ENCODE data around the gene MCM9.

GRCh38 chr6:118804091-118804490 is 130.9 kb downstream of the MCM9 start:
- no peak for TF ChIP-seq RCOR1 (IDR thresholded peaks at IDR 0.05; ENCODE audit: low read depth, low read length)
- TF ChIP-seq, protein P1, sequence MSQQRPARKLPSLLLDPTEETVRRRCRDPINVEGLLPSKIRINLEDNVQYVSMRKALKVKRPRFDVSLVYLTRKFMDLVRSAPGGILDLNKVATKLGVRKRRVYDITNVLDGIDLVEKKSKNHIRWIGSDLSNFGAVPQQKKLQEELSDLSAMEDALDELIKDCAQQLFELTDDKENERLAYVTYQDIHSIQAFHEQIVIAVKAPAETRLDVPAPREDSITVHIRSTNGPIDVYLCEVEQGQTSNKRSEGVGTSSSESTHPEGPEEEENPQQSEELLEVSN (IDR thresholded peaks at IDR 0.05; ENCODE audit: borderline replicate concordance, low read depth) = no peak
- TF ChIP-seq REST (IDR thresholded peaks at IDR 0.05) = no peak
- TF ChIP-seq, protein P2, sequence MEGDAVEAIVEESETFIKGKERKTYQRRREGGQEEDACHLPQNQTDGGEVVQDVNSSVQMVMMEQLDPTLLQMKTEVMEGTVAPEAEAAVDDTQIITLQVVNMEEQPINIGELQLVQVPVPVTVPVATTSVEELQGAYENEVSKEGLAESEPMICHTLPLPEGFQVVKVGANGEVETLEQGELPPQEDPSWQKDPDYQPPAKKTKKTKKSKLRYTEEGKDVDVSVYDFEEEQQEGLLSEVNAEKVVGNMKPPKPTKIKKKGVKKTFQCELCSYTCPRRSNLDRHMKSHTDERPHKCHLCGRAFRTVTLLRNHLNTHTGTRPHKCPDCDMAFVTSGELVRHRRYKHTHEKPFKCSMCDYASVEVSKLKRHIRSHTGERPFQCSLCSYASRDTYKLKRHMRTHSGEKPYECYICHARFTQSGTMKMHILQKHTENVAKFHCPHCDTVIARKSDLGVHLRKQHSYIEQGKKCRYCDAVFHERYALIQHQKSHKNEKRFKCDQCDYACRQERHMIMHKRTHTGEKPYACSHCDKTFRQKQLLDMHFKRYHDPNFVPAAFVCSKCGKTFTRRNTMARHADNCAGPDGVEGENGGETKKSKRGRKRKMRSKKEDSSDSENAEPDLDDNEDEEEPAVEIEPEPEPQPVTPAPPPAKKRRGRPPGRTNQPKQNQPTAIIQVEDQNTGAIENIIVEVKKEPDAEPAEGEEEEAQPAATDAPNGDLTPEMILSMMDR (IDR thresholded peaks at IDR 0.05) = no peak
- no peak for TF ChIP-seq TP53 (CRISPR knock-in tag; IDR thresholded peaks at IDR 0.05)
- no peak for TF ChIP-seq USF2 (IDR thresholded peaks at IDR 0.05)
- no peak for TF ChIP-seq POLR2AphosphoS2 (conservative IDR thresholded peaks at IDR 0.05; ENCODE audit: low read length)
- TF ChIP-seq POLR2A (IDR thresholded peaks at IDR 0.05; ENCODE audit: low read length) = no peak
- TF ChIP-seq ZNF302 (CRISPR knock-in tag; IDR thresholded peaks at IDR 0.05) = no peak
- no peak for TF ChIP-seq ZFP36 (IDR thresholded peaks at IDR 0.05; ENCODE audit: borderline replicate concordance, partially characterized antibody)

Data from A549 (cell line).